Measurements from ENCODE around the gene CLDN19.
"Not testable (repeated sequence)": the region's sequence is repeated elsewhere in the genome, so short reads cannot be mapped to it uniquely, and the experiment has no call there.

CLDN19 gene

DNA sequence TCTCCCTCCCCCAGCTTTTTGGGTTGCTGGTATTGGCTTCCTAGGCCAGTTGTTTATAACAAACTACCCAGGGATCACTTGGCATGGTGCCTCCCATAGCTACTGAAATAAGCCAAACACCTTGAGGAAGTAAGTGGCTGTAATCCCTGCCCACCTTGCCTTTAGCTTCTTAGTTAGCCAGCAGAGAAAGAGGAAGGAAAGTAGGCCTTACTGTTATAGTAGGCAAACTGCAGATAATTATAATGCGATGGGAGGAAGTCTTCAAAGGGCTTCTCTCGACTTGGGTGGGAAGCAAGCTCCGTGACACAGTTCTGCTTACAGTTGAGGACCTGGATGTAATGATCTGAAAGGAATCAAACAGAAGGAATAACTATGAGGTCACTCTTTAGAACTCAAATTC lies 18.6 kb upstream of the CLDN19 start:
- no peak for DNase-seq

DNA sequence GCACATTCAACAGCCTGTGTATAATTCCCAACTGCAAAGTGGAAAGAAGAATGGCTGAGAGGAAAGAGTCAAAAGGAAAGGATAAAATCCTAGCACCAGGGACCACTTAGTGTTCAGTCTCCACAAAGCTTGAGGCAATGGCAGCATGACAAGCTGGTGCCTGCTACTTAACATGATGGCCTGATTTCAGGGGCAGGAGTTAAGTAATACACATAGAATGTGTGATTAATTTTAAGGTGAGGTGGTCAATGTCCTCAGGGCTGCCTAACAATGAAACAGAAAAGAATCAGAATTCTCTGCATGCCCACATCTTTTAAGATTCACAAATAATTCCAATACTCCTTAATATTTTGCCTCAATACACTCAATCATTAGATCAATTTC lies 17.8 kb upstream of the CLDN19 start:
- no peak for DNase-seq

- peak; percentile 70 for DNase-seq
Observed at GRCh38 chr1:42756956-42757891, 17.2 kb upstream of the CLDN19 start.

GRCh38 chr1:42753070-42753469 lies 13.0 kb upstream of the CLDN19 start:
- no peak for DNase-seq

DNA sequence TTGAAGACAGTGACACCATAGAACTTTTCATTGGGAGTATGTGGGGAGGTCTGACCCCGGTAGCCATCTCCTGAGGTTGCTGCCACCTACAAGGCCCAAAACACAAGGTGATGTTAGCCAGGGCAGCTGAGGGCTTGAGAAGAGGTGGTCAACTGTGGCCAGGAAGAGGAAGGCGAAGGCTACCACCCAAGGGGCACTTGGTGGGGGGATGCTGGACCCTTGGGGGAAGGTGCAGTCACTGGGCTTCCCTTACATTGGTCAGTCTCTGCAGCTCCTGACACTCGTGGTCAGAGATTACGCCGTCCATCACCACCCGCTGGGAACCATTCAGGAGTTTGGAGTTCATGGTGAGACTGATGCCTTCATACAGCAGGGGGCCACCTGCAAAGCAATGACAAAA lies 12.2 kb upstream of the CLDN19 start:
- no peak for DNase-seq

- not testable (repeated sequence) for DNase-seq
Observed at GRCh38 chr1:42751511-42752070, 11.6 kb upstream of the CLDN19 start.

GRCh38 chr1:42750041-42750440 lies 10.0 kb upstream of the CLDN19 start:
- DNase-seq, result no peak

DNA sequence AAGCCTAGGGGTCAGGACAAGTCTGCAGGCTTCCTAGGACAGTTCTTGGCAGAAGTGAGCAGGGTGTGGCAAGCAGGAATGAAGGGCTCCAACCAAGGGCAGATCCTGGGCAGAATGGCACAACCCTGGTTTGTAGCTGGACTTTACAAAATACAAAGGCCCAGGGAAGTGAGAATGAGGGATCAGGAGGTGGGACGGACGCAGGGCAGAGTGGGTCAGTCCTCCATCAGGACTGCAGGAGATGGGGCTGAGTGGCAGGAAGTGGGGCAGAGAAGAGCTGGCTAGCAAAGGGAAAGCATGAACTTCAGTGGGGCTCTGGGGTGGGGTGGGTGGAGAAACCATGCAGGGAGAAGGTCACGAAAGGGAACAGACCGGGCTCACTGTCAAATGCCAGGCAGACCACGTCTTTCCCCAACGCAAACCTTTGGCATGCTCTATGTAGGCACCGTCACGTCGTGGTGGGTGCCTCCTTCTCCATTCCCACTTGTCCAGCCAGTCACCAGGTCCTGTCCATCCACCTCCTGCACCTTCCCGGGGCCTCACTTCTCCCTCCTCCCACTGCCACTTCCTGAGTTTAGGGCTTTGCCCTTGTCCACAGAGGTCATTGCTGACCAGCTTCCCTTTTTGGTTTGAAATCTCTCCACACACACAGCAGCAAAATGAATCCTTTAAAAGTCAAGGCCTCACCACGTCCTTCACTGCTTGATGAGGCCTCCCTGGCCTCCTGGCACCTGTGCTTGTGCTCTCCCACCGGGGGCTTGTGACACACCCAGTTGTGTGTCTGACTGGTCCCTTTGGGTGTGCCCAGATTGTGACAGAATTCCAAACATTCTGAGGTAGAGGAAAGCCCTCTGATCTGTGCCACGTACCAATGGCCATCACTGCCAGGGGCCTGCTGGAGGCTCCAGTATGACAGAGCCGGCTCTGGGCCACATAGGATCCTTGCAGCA lies 8.7 kb upstream of the CLDN19 start:
- no peak for DNase-seq

DNA sequence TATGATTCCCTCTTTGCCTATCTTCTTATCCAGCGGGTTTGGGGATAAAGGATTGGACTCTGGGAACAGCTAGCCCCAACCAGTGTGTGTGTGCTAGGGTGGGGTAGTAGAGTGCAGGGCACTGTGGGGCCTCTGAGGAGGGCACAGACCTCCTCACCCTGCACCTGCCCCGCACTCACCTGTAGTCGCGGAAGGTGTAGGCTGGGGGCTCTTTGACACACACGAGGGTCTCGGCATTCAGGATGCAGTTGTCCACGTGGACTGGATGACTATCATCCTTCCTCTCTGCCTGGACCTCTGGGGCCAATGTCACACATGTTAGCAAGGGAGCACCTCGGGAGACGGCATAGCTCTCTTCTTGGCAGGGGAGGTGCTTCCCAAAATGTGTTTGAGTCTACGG lies 8.0 kb upstream of the CLDN19 start:
- DNase-seq, result no peak

DNA sequence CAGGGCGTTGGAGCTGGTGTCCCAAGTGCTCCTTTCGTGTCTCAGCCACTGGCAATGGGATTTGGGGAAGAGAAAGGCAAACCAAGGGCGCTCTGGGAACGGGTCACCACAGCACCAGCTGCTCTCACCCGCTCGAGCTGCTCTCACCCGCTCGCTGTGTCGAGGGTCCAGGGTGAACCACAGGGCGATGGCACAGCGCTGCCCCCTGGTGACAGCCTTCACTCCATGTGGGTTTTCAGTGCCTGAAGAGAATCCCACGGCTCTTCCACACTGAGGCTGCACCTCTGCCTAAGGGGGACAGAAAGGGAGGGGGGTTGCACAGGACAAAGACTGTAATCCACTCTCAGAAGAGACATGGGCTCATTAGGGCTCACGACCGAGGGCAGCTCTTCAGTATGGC lies 7.1 kb upstream of the CLDN19 start:
- DNase-seq, result no peak

- DNase-seq, result no peak
Observed at GRCh38 chr1:42746436-42747105, 6.5 kb upstream of the CLDN19 start.

DNA sequence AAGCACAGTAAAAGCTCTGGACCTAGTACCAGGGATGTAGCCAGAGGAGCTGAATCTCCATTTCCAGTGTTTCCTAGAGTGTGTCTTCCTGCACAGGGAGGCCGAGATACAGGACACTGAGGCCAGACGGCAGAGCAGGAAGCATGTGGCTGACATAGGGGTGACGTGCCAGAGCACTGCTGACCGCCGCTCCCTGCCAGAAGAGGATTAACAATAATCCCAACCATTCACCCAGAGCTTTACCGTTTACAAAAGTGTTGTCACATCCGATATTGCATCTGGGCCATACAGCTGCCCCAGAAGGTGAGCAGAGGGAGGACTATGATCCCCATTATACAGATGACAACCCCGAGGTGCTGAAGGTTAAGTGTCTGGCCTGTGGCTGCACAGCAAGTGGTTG lies 5.8 kb upstream of the CLDN19 start:
- DNase-seq, result no peak

GRCh38 chr1:42744148-42744413 lies 4.0 kb upstream of the CLDN19 start:
- DNase-seq, result no peak

DNA sequence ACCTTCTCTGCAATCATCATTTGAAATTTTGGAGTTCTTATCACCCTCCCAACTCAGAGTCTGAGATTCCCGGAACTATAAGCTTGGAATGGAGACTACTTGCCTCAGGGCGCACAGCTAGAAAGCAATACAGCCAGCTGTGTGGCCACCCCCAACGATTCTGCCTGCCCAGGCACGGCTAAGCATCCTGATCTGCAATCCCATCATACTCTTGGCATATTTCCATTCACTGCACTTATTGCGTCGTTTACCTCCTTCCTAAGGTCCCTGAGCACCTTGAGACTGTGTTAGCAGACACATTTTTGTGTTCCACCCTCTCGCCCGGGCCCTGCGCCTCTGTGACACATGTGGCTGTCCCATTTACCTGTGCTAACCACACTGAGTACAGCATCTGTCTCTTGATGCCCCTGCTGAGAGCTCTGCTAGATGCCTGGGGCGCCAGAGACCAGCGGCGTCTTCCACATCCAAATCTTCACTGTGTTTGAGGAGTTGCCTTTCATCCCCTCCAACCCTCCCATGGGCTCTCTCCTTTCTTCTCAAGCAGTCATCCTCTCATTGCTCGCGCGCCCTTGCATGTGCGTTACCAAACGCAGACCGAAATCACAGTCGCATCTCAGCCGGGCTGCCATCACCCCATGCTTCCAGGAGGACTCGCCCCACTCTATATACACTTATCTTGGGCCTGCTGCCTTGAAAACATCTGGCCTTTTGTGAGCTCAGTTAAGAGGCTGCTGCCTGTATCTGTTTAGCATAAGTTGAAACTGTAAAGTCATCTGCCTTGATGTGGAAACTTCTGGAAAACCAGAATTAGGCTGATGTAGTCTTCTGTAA lies 3.5 kb upstream of the CLDN19 start:
- DNase-seq, result no peak

GRCh38 chr1:42742617-42743316 lies 2.7 kb upstream of the CLDN19 start:
- DNase-seq, result no peak

DNA sequence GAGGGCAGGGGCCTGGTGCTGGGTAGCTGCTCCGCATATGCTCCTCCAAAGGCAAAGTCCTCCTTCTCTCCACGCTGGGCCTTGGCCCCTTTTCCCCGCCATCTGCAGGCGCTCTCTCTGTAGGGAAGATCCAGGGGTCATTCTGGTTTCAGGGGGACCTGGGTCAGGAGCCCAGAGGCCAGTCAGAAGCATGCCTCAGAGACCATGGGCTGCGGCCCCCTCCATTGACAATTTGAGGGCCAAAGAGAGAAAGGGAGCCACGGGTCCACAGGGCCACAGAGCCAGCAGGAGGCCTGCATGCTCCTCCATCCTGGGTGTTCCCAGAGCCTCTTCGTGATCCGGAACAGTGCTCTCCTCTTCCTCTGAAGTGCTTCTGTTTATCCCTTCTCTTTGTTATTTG lies 2.1 kb upstream of the CLDN19 start:
- DNase-seq, result no peak

GRCh38 chr1:42741706-42742105 lies 1.7 kb upstream of the CLDN19 start:
- no peak for DNase-seq

DNA sequence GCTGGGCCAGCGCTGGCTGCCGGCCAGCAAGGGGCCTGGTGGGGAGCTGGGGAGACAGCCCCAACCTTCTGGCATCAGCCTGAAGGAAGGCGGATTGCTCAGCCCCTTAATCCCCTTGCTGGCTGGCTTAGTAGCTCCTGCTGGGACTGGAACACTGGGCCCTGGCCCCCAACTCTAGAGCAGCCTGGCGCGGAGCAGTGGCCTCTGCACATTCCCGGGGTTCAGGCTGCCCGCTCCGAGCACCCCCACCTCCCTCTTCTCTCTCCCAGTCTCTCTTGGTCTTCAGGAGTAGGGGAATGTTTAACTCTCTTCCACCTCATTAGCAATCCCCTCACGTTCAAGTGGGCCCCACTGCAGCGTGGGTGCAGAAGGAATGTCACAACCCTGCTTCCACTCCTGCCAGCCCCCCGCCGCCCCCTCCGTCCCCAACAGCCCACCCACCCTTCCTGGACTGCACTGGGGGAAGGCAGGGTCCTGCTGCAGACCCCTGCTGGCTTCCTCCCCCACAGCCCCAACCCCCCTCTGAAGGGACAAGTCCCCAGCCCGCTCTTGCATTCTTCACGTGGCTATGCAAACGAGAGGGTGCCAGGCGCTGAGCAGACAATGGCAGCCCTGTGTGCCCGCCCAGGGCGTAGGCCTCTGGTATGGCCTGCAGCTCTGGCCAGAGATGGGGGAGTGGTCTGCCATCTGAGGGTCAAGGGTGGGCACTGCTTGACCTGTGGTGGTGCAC lies 980 bp upstream of the CLDN19 start:
- DNase-seq, result no peak

- no peak for DNase-seq
Observed at GRCh38 chr1:42738678-42739226, 1.3 kb downstream of the CLDN19 start.

GRCh38 chr1:42737986-42738677 lies 1.9 kb downstream of the CLDN19 start:
- DNase-seq, result no peak

Data from COR-L47 (cell line).